ENCODE results near the gene TRAPPC2L. TPM values are rescaled to one million over a fixed set of nuclear protein-coding genes. Genes with fewer than 3 reads are reported as not detected.

TRAPPC2L gene
- polyA plus RNA-seq, 3 donors: 38.8 to 89.3 (median 82.4) TPM

DNA sequence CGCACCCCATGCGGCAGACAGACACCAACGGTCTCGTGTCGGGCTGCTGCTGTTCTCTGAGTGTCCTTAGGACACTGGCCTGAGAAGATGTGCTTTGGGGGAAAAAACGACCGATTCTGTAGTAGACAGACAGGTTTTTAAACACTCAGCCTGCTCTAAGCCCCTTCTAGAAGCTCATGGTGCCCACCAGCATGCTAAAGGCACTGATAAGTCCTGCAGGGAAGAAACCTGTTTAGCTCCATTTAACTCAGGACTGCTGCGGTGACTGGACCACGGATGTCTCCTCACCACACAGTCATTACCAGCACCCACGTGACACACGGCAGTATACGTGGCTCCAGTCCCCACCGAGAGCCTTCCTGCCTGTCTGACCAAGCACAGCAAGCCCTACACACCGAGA, 26.1 kb upstream of the TRAPPC2L start:
- peaks cover 28 to 50% of the 10 kb centered on the region in 2 donors for H3K36me3 Mint-ChIP-seq
- Histone ChIP-seq H3K79me2 (ENCODE audit: insufficient read depth, low read length) (no peaks in the 10 kb centered on the region), H3K9ac (ENCODE audit: insufficient read depth, low read length, poor library complexity, severe bottlenecking) (no peak overlapping the region), H3K27me3 (ENCODE audit: control insufficient read depth in 2 of 2, insufficient read depth in 2 of 2, low read length in 2 of 2) (no peaks in the 10 kb centered on the region), H3K4me3 (replicated peaks in 1 of 3; ENCODE audit: low read depth in 2 of 3, low read length in 3 of 3) (no peak overlapping the region), H3K4me1 (ENCODE audit: control insufficient read depth in 1 of 2, insufficient read depth in 2 of 2, low read length in 2 of 2) (no peaks in the 10 kb centered on the region), H4K20me1 (ENCODE audit: insufficient read depth, low read length) (peaks cover 16% of the 10 kb centered on the region), H3K36me3 (replicated peaks in 1 of 2; ENCODE audit: control insufficient read depth in 1 of 2, insufficient read depth in 2 of 2, low read length in 2 of 2) (peaks cover 42 to 53% of the 10 kb centered on the region in 2 donors), H3K27ac (ENCODE audit: low read depth in 1 of 2, low read length in 2 of 2) (no peak overlapping the region), H3K9me3 (replicated peaks in 1 of 2; ENCODE audit: control insufficient read depth in 1 of 2, insufficient read depth in 1 of 2, low read length in 2 of 2) (no peaks in the 10 kb centered on the region), H3K4me2 (replicated peaks; ENCODE audit: extremely low read depth, low read length, poor library complexity, severe bottlenecking) (no peak overlapping the region), H2AFZ (ENCODE audit: insufficient read depth, low read depth, low read length, poor library complexity, severe bottlenecking) (no peak overlapping the region)
- TF ChIP-seq, protein P1, sequence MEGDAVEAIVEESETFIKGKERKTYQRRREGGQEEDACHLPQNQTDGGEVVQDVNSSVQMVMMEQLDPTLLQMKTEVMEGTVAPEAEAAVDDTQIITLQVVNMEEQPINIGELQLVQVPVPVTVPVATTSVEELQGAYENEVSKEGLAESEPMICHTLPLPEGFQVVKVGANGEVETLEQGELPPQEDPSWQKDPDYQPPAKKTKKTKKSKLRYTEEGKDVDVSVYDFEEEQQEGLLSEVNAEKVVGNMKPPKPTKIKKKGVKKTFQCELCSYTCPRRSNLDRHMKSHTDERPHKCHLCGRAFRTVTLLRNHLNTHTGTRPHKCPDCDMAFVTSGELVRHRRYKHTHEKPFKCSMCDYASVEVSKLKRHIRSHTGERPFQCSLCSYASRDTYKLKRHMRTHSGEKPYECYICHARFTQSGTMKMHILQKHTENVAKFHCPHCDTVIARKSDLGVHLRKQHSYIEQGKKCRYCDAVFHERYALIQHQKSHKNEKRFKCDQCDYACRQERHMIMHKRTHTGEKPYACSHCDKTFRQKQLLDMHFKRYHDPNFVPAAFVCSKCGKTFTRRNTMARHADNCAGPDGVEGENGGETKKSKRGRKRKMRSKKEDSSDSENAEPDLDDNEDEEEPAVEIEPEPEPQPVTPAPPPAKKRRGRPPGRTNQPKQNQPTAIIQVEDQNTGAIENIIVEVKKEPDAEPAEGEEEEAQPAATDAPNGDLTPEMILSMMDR (IDR thresholded peaks at IDR 0.05): no peak
- no peak overlapping the region for H3K27ac Mint-ChIP-seq
- no peaks in the 10 kb centered on the region for H3K27me3 Mint-ChIP-seq (ENCODE audit: low read depth in 3 of 3)
- no peaks in the 10 kb centered on the region for H3K4me1 Mint-ChIP-seq
- intact Hi-C loops (cut with micrococcal nuclease): no loop called here
- DNase-seq: no peak
- no peaks in the 10 kb centered on the region for H3K9me3 Mint-ChIP-seq
- no peak overlapping the region for H3K4me3 Mint-ChIP-seq
- 92% methylated on average over 10 of the region's 14 CpGs for WGBS (ENCODE audit: insufficient coverage)

DNA sequence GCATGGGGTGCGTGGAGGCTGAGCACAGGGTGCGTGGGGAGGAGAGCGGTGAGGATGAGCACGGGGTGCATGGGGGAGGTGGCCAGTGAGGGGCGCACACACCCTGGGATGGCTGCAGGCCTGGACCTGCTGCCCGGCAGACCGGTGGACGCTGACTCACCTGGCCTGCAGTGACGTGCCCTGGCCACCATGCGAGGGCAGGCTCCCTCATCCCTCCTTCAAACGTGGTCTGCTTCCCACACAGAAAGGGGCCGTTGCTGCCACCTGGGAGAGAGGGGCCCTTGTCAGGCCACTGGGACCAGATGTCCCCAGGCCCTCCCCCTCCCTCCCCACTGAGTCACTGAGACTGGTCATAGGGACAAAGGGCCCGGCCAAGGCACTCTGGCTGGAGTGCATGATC, 25.1 kb upstream of the TRAPPC2L start:
- H3K9ac ChIP-seq (ENCODE audit: insufficient read depth, low read length, poor library complexity, severe bottlenecking): no peak overlapping the region

More for the DNA sequence above, 25.1 kb upstream of the TRAPPC2L start:
- Mint-ChIP-seq H3K36me3 (peaks cover 28 to 50% of the 10 kb centered on the region in 2 donors), H3K4me3 (no peak overlapping the region), H3K27ac (no peak overlapping the region), H3K4me1 (no peaks in the 10 kb centered on the region), H3K9me3 (no peaks in the 10 kb centered on the region), H3K27me3 (ENCODE audit: low read depth in 3 of 3) (no peaks in the 10 kb centered on the region)
- no peaks in the 10 kb centered on the region for H3K79me2 ChIP-seq (ENCODE audit: insufficient read depth, low read length)
- WGBS (ENCODE audit: insufficient coverage): 95% methylated on average over 6 of the region's 13 CpGs
- peaks cover 36 to 50% of the 10 kb centered on the region in 2 donors for H3K36me3 ChIP-seq (replicated peaks in 1 of 2; ENCODE audit: control insufficient read depth in 1 of 2, insufficient read depth in 2 of 2, low read length in 2 of 2)
- no peak overlapping the region for H3K4me3 ChIP-seq (replicated peaks in 1 of 3; ENCODE audit: low read depth in 2 of 3, low read length in 3 of 3)
- no peak overlapping the region for H2AFZ ChIP-seq (ENCODE audit: insufficient read depth, low read depth, low read length, poor library complexity, severe bottlenecking)
- DNase-seq: no peak
- peaks cover 14% of the 10 kb centered on the region for H4K20me1 ChIP-seq (ENCODE audit: insufficient read depth, low read length)
- no peak overlapping the region for H3K27ac ChIP-seq (ENCODE audit: low read depth in 1 of 2, low read length in 2 of 2)
- no peaks in the 10 kb centered on the region for H3K27me3 ChIP-seq (ENCODE audit: control insufficient read depth in 2 of 2, insufficient read depth in 2 of 2, low read length in 2 of 2)
- TF ChIP-seq, protein P1 (IDR thresholded peaks at IDR 0.05): no peak
- H3K4me2 ChIP-seq (replicated peaks; ENCODE audit: extremely low read depth, low read length, poor library complexity, severe bottlenecking): no peak overlapping the region
- no peaks in the 10 kb centered on the region for H3K4me1 ChIP-seq (ENCODE audit: control insufficient read depth in 1 of 2, insufficient read depth in 2 of 2, low read length in 2 of 2)
- intact Hi-C loops (cut with micrococcal nuclease): no loop called here
- no peaks in the 10 kb centered on the region for H3K9me3 ChIP-seq (replicated peaks in 1 of 2; ENCODE audit: control insufficient read depth in 1 of 2, insufficient read depth in 1 of 2, low read length in 2 of 2)
